GM18511 (cell line): ENCODE data around the gene POP4.

ENCODE experiments used
- ATAC-seq: cut with Tn5 transposase; IDR thresholded peaks from one replicate; pipeline ENCODE4 v1.9.1; 2021; ENCODE audit warnings: mild to moderate bottlenecking, moderate library complexity; ENCODE audit not compliant: unreplicated experiment

Gene POP4

DNA sequence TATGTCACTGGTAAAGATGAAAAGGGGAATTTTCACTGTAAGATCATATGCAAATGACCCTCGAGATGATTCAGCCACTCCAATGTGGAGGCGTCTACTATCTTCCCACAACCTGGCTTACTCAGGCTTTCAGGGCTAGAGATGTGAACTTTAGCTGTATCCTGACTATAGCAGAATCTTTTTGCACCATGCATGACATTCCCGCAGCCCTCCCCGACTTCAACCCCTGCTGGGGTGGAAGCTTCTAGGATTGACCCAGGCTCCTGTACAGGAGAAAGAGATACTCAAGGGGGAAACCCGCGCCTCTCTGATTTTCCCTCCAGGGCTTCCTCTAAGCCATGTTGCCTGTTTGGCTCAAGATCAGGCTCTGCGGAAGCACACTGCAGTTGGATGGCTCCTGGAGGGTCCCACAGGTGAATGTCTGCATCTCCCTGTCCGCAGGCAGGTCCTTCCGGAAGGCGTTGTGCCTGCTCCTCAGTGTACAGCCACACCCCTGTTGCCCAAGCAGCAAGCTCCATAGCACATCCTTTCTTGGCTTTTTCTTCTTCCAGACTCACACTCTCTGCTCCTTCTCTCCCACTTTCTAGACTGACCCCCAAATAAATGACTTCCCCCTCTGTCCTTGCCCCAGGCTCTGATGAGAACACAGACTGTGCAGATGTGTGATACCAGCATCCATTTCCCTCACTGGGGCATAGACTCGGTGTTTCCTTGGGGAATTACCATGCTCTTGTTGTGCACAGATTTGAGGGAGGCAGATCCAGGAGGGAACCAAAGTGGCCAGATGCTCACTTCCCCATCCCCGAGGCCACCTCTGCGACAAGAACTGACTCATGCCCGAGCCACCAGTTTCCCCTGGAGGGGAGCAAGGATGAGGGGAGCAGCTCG lies 29.1 kb upstream of the POP4 start:
- ATAC-seq: peak; percentile 69

DNA sequence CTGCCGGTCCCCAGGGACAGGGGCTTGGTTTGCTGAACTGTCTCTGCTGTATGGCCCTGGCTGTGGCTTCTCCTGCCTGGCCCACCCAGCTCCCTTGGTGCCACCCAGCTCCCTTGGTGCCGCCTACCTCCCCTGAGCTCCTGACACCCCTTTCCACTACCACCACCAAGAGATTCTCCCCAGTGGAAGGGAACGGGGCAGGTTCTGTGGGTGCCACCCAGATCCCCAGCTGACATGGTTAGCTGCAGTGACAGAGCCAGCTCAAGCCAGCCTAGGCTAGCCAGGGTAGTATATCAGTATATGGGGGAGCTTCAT lies 28.5 kb upstream of the POP4 start:
- no peak for ATAC-seq

GRCh38 chr19:29578349-29578748 lies 27.7 kb upstream of the POP4 start:
- ATAC-seq: no peak

- ATAC-seq: no peak
Observed at GRCh38 chr19:29579308-29579910, 26.7 kb upstream of the POP4 start.

GRCh38 chr19:29581398-29581797 lies 24.7 kb upstream of the POP4 start:
- ATAC-seq: no peak

DNA sequence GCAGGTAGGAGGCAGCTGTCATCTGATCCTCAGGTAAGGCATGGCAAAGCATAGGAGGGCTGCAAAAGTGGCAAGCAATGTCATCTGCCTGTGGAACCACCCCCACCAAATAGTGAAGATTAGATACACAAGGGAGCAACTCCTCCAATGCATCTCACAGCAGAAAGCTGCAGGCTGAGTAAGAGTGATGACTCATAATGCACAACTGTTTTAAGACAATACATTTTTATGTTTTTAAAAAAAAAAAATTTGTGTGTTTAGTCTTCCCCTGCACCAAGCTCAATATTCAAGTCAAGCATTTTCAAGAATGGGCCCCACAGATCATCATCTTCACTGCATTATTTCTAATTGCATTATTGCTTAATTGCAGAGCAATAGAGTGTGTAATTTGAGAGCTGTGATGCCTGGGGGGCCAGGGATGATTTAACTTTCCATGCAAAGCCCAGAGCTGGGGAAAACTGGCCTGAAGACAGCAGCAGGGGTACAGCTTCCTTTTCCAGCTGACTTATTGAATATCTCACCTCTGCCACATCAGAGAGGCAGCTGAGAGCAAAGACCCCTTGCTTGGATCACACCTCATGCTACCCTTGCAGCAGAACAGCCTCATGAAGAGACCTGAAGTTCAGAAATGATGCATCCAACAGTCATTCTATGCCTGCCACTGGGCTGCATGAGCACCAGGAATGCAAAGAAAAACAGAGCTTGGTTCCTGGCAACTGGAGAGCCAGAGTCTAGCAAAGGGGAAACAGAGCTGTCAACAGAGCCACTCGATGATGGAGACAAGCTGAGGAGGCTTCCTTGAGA lies 22.7 kb upstream of the POP4 start:
- ATAC-seq: no peak

DNA sequence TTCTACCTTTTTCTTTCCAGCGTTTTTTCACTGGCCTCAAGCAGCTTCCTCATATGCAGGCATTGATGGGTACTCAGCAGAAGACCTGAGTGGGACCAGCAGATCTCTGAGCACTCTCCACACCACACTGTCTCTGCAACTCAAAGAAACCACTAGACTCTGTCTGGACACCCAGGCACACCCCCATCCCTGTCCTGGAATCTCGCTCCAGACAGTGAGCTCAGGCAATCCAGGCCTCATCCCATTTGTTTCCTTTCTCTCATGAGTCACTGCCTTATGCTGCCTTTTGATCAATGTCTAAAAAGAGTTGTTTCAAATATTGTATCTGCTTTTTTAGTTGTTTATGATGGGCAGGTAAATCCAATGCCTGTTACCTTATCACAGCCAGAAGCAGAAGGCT lies 19.7 kb upstream of the POP4 start:
- no peak for ATAC-seq

- ATAC-seq: no peak
Observed at GRCh38 chr19:29587059-29587458, 19.0 kb upstream of the POP4 start.

- ATAC-seq: peak; percentile 87
Observed at GRCh38 chr19:29587518-29587986, 18.5 kb upstream of the POP4 start.

DNA sequence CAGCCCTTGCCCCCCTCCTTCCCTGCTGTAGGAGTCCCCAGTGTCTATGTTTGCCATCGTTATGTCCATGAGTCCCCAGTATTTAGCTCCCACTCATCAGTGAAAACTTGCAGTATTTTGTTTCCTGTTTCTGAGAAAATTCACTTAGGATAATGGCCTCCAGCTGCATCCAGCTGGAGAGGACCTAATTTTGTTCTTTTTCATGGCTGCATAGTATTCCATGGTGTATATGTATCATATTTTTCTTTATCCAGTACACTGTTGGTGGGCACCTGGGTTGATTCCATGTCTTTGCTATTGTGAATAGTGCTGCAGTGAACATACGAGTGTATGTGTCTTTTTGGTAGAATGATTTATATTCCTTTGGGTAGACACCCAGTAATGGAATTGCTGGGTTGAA lies 18.0 kb upstream of the POP4 start:
- no peak for ATAC-seq

DNA sequence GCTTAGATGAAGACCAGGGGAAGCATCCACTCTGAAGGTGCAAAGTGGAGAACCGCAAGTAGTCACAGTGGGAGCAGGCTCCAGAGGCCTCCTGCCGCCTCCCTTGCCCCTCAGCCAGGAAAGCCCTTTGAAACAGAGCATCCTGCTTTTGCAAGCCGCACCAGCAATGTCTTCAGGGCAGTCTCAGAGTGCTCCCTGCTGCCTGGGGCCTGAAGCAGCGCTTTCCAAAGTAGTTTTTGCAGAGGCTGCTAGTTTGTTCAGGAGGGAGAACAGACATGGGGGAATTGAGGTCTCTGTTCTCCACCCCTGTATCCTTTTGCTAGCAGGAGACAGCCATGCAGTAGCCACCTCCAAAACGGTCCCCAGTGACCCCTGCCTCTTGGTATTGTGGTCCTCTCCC lies 15.8 kb upstream of the POP4 start:
- no peak for ATAC-seq

DNA sequence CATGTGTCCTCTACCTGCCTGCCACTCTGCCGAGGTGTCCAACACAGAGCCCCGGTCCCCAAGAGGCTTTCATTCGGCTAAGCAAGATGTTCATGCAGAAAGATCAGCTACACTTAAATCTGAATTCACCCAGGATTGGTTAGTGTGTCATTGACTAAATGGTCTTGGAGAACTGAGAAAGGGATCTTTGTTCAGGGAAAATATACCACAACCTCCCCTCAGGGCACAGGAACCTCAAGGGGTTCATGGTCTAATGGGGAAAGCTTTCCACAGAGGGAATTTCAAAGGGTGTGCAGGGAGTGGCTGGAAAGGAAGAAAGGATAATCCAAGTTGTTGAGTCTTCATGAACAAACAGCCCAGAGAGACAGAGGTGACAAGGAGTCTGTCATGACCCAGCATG lies 14.4 kb upstream of the POP4 start:
- no peak for ATAC-seq

GRCh38 chr19:29593869-29594268 lies 12.2 kb upstream of the POP4 start:
- ATAC-seq: no peak

- ATAC-seq: no peak
Observed at GRCh38 chr19:29596080-29596727, 9.9 kb upstream of the POP4 start.

DNA sequence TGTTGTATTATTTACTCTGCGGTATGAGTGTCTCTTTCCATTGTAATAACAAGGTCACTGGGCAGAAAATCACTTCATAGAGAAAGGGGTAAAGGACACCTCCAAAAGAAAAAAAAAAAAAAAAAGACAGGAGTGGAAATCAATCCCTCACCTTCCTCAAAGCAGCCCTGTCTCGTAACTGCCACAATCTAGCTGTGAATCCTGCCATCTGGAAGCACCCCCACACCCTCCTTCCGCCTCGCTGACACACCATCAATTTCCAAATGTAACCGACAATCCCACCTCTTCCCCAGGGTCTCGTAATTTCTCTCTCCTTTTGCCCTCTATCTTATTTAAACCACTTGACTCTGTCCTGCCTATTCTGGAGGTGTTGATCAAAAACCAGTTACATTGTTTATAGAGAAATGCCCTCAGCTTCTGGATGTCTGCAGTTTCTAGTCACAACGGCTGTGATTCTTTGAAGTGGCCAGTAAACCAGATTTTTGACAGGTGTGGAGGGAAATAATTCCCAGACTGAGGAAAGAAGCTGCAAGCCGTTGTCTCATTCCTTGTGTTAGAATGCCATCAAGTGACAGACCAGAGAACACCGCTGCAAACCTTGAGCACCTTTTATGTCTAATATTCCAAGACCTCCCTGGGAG lies 9.1 kb upstream of the POP4 start:
- no peak for ATAC-seq

GRCh38 chr19:29598036-29598435 lies 8.0 kb upstream of the POP4 start:
- ATAC-seq: no peak

DNA sequence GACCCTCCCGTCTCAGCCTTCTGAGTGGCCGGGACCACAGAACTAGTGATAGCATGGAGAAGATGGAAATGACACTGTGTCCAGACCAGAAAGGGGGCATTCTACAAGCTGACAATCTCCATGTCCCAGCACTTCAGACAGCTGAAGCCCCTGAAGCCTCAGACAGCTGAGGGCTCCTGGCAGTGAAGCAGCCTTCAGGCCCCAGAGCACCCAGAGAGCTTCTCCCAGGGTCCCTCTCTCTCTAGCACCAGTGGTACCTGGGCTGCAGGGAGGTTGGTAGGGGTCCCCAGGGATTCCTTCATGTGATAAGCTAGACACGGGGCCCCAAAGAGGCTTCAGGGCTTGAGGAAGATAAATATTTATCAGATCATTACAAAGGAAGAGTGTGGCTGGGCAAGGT lies 7.6 kb upstream of the POP4 start:
- no peak for ATAC-seq

- ATAC-seq: no peak
Observed at GRCh38 chr19:29603308-29603707, 2.8 kb upstream of the POP4 start.

DNA sequence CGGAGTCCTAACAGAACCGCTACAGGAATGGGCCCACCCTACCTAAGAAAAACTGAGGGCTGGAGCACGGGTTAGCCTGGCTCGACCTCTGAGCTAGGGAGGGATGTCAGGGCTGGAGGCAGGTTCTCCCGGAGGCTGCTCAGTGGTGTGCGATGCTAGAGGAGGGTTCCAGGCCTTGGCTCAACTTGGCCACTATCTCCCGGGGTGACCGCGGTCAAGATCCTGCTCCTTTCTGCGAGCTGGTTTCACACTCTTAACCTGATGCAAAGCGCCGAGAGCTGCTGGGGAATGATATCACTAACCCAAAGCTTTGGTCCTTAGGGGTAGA lies 301 bp downstream of the POP4 start:
- ATAC-seq: peak; percentile 17

DNA sequence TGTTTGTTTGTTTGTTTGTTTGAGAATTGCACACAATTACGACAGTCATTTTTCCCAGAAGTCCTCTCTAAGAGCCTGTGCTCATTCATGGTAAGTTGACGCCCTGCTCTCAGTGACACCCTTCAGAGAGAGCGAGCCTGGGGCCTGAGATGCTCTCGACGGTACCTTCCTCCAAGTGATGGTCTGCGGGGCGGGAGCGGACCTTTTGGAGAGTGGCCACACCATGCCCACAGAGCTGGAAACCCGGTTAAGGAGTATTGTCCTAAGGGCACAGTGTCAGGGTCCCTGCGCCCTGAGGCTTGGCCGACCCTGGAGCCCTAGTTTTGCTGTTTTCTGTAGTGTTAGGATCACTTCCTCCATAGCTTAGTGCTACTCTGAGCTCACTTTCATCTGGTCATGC lies 3.6 kb downstream of the POP4 start:
- no peak for ATAC-seq

DNA sequence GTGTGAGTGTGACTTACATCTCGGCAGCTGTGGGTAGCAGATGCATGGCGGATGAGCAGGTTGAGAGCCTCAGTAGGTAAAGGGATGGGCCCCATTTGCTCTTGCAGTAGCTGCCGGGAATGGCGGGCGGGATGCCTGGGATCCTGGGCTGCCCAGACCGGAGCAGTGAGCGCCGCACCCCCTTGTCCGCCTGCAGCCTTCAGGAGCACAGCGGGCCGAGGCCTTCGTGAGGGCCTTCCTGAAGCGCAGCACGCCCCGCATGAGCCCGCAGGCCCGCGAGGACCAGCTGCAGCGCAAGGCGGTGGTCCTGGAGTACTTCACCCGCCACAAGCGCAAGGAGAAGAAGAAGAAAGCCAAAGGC lies 4.1 kb downstream of the POP4 start:
- no peak for ATAC-seq
